Measurements from ENCODE around the gene B4GALNT3. TPM values are rescaled to one million over a fixed set of nuclear protein-coding genes. Genes with fewer than 3 reads are reported as not detected.

The B4GALNT3 gene
- total RNA-seq, 2 experiments from 2014 or later, result 3.4 to 5.4 TPM

DNA sequence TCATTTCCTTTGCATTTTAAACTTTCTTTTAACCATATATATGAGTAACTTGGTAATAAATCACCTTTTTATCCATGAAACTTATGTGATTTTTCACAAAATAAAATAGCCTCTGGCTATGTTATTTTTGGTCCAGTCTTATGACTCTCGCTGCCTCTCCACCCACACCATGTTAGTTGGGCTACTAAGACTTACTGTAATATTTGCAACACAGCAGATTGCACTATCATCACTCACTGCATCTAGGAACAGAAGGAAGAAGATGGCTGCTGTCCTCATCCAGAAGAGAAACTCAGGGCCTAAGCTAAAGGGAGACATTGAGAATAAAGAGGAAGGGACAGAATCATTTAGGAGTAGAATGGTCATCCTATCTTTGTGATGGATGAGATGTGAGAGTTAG lies 12.6 kb upstream of the B4GALNT3 start:
- DNase-seq (ENCODE audit: low spot score), result no peak
- Histone ChIP-seq H2AFZ (ENCODE audit: low read length) (no peak overlapping the region), H3K79me2 (ENCODE audit: insufficient read depth, low read depth, low read length) (no peaks in the 10 kb centered on the region), H3K9me2 (ENCODE audit: insufficient read depth, low read length) (no peaks in the 10 kb centered on the region), H3K4me1 (ENCODE audit: insufficient read depth, low read length, poor library complexity, severe bottlenecking) (no peaks in the 10 kb centered on the region), H3K27ac (ENCODE audit: low read depth, low read length, poor library complexity, severe bottlenecking) (no peak overlapping the region), H4K20me1 (ENCODE audit: insufficient read depth, low read length) (no peaks in the 10 kb centered on the region), H3K9me3 (ENCODE audit: low read length) (peaks cover 5% of the 10 kb centered on the region), H3K4me2 (ENCODE audit: low read length) (no peak overlapping the region), H3K4me3 (ENCODE audit: low read depth, low read length, poor library complexity, severe bottlenecking) (no peak overlapping the region), H3K36me3 (ENCODE audit: insufficient read depth, low read length) (peaks cover 2% of the 10 kb centered on the region)
- intact Hi-C loops (cut with micrococcal nuclease; ENCODE audit: unreplicated experiment), result no loop called here
- CTCF ChIA-PET (ENCODE audit: unreplicated experiment), result no interaction called here
- POLR2A ChIA-PET, result interaction anchor here (0.9 kb wide), 1 partner anchor 46 kb away, joined by 3 read pairs; no protein-coding TSS in a partner anchor
- no TSS peak for BruUV-seq (replicated peaks)
- no peak for TF ChIP-seq EZH2phosphoT487 (IDR thresholded peaks at IDR 0.05; ENCODE audit: borderline replicate concordance, low read depth, low read length)
- no peak for TF ChIP-seq CTCF (conservative IDR thresholded peaks at IDR 0.05; ENCODE audit: low read length)

DNA sequence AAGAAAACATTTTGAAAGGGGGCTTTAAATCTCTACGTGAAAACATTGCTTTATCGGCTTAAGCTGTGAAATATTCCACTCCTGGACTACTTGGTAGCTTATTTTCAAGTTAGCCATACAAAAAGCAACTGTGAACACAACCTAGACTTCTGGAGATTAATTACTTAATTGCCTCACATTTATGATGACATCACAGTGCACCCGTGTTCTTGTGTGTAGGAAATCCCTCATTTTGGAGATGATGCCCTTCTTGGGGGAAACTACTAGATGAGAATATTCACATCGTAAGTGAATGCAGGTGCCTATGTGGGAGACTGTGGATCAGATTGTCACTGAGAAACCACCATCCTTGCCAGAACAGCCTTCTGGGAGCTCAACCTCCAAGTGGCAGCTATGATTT lies 10.5 kb upstream of the B4GALNT3 start:
- ChIA-PET CTCF (ENCODE audit: unreplicated experiment) (no interaction called here), POLR2A (interaction anchor here (0.6 to 1.5 kb wide), 5 partner anchors 18 to 160 kb away, joined by 3 to 6 read pairs (median 3); no protein-coding TSS in a partner anchor)
- H3K9me3 ChIP-seq (ENCODE audit: low read length), result peaks cover 13% of the 10 kb centered on the region
- H3K27ac ChIP-seq (ENCODE audit: low read depth, low read length, poor library complexity, severe bottlenecking), result no peak overlapping the region
- no TSS peak for BruUV-seq (replicated peaks)
- no peaks in the 10 kb centered on the region for H3K9me2 ChIP-seq (ENCODE audit: insufficient read depth, low read length)
- H2AFZ ChIP-seq (ENCODE audit: low read length), result no peak overlapping the region
- H3K4me2 ChIP-seq (ENCODE audit: low read length), result no peak overlapping the region
- no peak overlapping the region for H3K4me3 ChIP-seq (ENCODE audit: low read depth, low read length, poor library complexity, severe bottlenecking)
- peaks cover 4% of the 10 kb centered on the region; the same call in 1 of the 2 replicates for H3K36me3 ChIP-seq (ENCODE audit: insufficient read depth, low read length)
- H3K79me2 ChIP-seq (ENCODE audit: insufficient read depth, low read depth, low read length), result no peaks in the 10 kb centered on the region
- intact Hi-C loops (cut with micrococcal nuclease; ENCODE audit: unreplicated experiment), result no loop called here
- H3K4me1 ChIP-seq (ENCODE audit: insufficient read depth, low read length, poor library complexity, severe bottlenecking), result no peaks in the 10 kb centered on the region
- H4K20me1 ChIP-seq (ENCODE audit: insufficient read depth, low read length), result no peaks in the 10 kb centered on the region
- TF ChIP-seq EZH2phosphoT487 (IDR thresholded peaks at IDR 0.05; ENCODE audit: borderline replicate concordance, low read depth, low read length) (no peak), CTCF (conservative IDR thresholded peaks at IDR 0.05; ENCODE audit: low read length) (no peak)
- DNase-seq (ENCODE audit: low spot score), result no peak

- ChIA-PET POLR2A (interaction anchor here (1.1 to 1.5 kb wide), 2 partner anchors 19 to 97 kb away, joined by 4 to 6 read pairs; no protein-coding TSS in a partner anchor), CTCF (ENCODE audit: unreplicated experiment) (no interaction called here)
- Histone ChIP-seq H3K36me3 (ENCODE audit: insufficient read depth, low read length) (peaks cover 4% of the 10 kb centered on the region; the same call in 1 of the 2 replicates), H3K4me3 (ENCODE audit: low read depth, low read length, poor library complexity, severe bottlenecking) (no peak overlapping the region), H3K79me2 (ENCODE audit: insufficient read depth, low read depth, low read length) (no peaks in the 10 kb centered on the region), H3K27ac (ENCODE audit: low read depth, low read length, poor library complexity, severe bottlenecking) (no peak overlapping the region), H3K4me1 (ENCODE audit: insufficient read depth, low read length, poor library complexity, severe bottlenecking) (no peaks in the 10 kb centered on the region), H2AFZ (ENCODE audit: low read length) (no peak overlapping the region), H3K4me2 (ENCODE audit: low read length) (no peak overlapping the region), H3K9me3 (ENCODE audit: low read length) (peaks cover 13% of the 10 kb centered on the region), H4K20me1 (ENCODE audit: insufficient read depth, low read length) (no peaks in the 10 kb centered on the region), H3K9me2 (ENCODE audit: insufficient read depth, low read length) (no peaks in the 10 kb centered on the region)
- intact Hi-C loops (cut with micrococcal nuclease; ENCODE audit: unreplicated experiment), result no loop called here
- TF ChIP-seq EZH2phosphoT487 (IDR thresholded peaks at IDR 0.05; ENCODE audit: borderline replicate concordance, low read depth, low read length) (no peak), CTCF (conservative IDR thresholded peaks at IDR 0.05; ENCODE audit: low read length) (no peak)
- DNase-seq (ENCODE audit: low spot score), result no peak
- no TSS peak for BruUV-seq (replicated peaks)
Measured at GRCh38 chr12:450438-450837, 9.3 kb upstream of the B4GALNT3 start.

Data from OCI-LY7 (cell line).